Astrocyte of the cerebellum (primary cell): ENCODE measurements around the gene LGALS14.
"Not testable (repeated sequence)": the region's sequence is repeated elsewhere in the genome, so short reads cannot be mapped to it uniquely, and the experiment has no call there.

Experiments used
- DNase-seq: peaks from one replicate; pipeline ENCODE4 v3.0.0-alpha.2; 2011; ENCODE audit warnings: low read depth
- H3K4me3 ChIP-seq: 2 replicates; pipeline ENCODE4 v1.5.1; 2011; ENCODE audit warnings: mild to moderate bottlenecking, low read depth, low read length, moderate library complexity
- CTCF ChIP-seq: IDR thresholded peaks from 2 replicates; pipeline ENCODE4 v1.5.1; 2012; ENCODE audit warnings: low read length, low read depth, moderate library complexity, mild to moderate bottlenecking; ENCODE audit errors: missing control alignments
- in situ Hi-C: cut with HindIII; loops from 2 replicates; pipeline ENCODE4 v1.10.0; 2017; ENCODE audit warnings: low sequenced_read_pairs

Gene LGALS14

DNA sequence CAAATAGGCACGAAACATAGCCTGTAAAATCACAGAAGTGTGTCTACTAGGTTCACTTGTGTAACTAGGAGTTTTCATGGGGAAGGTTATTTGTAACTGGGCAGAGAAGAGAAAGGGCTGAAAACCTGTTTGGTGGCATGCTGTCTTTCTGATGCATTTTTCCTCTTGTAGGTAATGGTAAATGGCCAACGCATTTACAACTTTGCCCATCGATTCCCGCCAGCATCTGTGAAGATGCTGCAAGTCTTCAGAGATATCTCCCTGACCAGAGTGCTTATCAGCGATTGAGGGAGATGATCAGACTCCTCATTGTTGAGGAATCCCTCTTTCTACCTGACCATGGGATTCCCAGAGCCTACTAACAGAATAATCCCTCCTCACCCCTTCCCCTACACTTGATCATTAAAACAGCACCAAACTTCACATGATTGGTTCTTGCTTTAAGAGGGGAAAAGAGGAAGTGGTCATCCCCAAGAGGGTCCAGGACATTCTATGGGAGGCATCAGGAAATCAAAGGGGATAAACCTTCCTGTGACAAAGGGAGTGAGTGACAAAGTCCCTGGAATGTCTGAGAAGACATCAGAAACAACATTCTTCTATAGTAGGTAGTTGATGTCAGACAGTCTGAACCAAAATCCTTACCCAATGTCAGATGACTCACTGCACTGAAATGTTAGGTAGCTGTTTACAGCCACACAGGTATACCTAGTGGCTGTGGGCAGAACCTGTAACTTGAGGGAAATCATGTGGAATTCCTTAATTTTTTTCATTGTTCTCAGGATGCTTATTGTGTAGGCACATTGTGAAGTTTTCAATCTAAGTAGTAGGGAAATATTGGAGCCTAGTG lies 5.0 kb downstream of the LGALS14 start:
- TF ChIP-seq CTCF: no peak
- in situ Hi-C loops: no loop called here
- DNase-seq: no peak
- no peak overlapping the region for H3K4me3 ChIP-seq

GRCh38 chr19:39710333-39710890 lies 6.1 kb downstream of the LGALS14 start:
- in situ Hi-C loops: no loop called here
- TF ChIP-seq CTCF: no peak
- DNase-seq: no peak
- no peak overlapping the region for H3K4me3 ChIP-seq

- in situ Hi-C loops, DNase-seq, H3K4me3 ChIP-seq: not testable (repeated sequence)
Measured at GRCh38 chr19:39720144-39720543, 15.9 kb downstream of the LGALS14 start.

GRCh38 chr19:39725995-39726394 lies 21.7 kb downstream of the LGALS14 start:
- in situ Hi-C loops: no loop called here
- DNase-seq: no peak
- H3K4me3 ChIP-seq: no peak overlapping the region
- no peak for TF ChIP-seq CTCF

DNA sequence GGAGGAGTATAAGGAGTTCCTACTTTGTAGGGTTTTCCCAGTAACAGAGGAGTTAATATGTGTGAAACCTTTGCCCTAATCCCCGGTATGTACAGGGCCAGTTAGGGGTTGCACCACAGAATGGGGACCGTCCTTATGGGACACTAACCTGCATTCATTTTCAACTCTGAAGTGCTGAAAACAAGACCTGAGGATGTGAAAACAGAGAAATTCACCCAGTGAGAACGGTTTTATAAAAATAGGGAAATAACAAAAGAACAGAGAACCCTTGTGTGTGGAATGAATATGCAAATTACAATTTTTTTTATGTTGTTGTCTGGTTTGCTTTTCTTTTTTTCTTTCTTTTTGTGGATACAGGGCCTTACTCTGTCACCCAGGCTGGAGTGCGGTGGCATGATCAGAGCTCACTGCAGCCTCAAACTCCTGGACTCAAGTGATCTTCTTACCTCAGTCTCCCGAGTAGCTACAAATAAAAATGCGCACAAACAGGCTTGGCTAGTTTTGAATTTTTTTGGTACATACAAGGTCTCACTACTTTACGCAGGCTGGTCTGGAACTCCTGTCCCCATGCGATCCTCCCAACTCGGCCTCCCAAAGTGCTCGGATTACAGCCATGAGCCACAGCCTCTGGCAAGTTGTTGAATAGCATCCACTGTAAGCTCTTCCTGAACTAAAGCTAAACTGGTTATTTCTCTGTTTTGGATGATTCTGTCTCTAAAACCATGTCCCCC lies 23.0 kb downstream of the LGALS14 start:
- no peak for DNase-seq
- no peak overlapping the region for H3K4me3 ChIP-seq
- in situ Hi-C loops: no loop called here
- TF ChIP-seq CTCF: no peak

DNA sequence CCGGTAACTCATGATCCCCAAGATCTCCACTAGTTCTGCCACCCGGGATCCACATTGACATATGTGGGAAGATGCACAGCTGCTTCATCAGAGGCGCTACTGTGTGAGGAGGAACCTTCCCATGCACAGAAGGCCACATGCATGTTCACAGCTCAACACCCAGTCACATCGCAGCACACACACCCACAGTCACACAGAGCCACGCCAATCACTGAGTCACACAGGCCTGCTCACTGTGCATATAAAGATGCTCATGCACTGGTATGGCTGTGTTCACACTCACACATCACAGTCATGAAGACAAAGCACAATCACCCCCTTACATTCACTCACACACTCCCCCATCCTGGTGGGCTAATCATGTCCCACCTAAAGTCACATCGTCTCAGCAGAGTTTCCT lies 23.8 kb downstream of the LGALS14 start:
- no peak overlapping the region for H3K4me3 ChIP-seq
- no peak for DNase-seq
- in situ Hi-C loops: no loop called here
- no peak for TF ChIP-seq CTCF

GRCh38 chr19:39729594-39729993 lies 25.3 kb downstream of the LGALS14 start:
- no peak for DNase-seq
- H3K4me3 ChIP-seq: no peak overlapping the region
- in situ Hi-C loops: no loop called here
- TF ChIP-seq CTCF: no peak
